ENCODE measurements around the gene MICU2.
A peak's percentile ranks its signal among the peaks of the same experiment; 100 is the strongest.

MICU2 gene

DNA sequence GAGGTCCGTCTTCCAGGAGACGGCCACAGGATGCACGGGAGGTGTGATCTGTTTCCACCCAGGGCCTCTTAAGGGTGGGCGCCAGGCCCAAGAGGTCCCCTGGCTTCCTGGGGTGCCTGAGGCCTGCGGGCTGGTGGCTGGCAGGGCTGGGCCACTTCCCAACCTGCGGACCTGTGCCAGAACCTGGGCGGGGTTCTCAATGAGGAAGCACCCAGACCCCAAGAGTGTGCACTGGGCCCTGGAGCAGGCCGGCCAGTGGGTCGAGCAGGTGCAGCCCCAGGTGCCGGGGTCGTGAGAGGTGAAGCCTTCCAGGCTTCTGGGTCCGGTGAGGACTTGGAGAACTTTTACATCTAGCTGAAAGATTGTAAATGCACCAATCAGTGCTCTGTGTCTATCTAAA, 6.7 kb upstream of the MICU2 start:
- no peaks in the 10 kb centered on the region; the same call in 1 of the 2 replicates for H3K27me3 ChIP-seq (ENCODE audit: insufficient read depth, low read length)
- H3K27ac ChIP-seq (ENCODE audit: low read depth, low read length, poor library complexity, severe bottlenecking), result no peak overlapping the region
- TF ChIP-seq EZH2 (IDR thresholded peaks at IDR 0.05; ENCODE audit: borderline replicate concordance, low read length), result no peak
- TF ChIP-seq, protein P1, sequence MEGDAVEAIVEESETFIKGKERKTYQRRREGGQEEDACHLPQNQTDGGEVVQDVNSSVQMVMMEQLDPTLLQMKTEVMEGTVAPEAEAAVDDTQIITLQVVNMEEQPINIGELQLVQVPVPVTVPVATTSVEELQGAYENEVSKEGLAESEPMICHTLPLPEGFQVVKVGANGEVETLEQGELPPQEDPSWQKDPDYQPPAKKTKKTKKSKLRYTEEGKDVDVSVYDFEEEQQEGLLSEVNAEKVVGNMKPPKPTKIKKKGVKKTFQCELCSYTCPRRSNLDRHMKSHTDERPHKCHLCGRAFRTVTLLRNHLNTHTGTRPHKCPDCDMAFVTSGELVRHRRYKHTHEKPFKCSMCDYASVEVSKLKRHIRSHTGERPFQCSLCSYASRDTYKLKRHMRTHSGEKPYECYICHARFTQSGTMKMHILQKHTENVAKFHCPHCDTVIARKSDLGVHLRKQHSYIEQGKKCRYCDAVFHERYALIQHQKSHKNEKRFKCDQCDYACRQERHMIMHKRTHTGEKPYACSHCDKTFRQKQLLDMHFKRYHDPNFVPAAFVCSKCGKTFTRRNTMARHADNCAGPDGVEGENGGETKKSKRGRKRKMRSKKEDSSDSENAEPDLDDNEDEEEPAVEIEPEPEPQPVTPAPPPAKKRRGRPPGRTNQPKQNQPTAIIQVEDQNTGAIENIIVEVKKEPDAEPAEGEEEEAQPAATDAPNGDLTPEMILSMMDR (IDR thresholded peaks at IDR 0.05; ENCODE audit: low read length), result no peak
- H3K4me2 ChIP-seq (ENCODE audit: low read length), result no peak overlapping the region
- no peaks in the 10 kb centered on the region for H3F3A ChIP-seq (ENCODE audit: insufficient read depth, low read length)
- H3K4me3 ChIP-seq (ENCODE audit: low read depth, low read length, poor library complexity, severe bottlenecking), result no peak overlapping the region
- H3K9me2 ChIP-seq (ENCODE audit: low read depth, low read length), result no peaks in the 10 kb centered on the region
- no peaks in the 10 kb centered on the region for H3K36me3 ChIP-seq (ENCODE audit: insufficient read depth, low read length)
- no peak overlapping the region for H3K9ac ChIP-seq (ENCODE audit: low read length)
- no peaks in the 10 kb centered on the region for H3K79me2 ChIP-seq (ENCODE audit: insufficient read depth, low read length)
- no peaks in the 10 kb centered on the region for H3K9me3 ChIP-seq (ENCODE audit: low read length)
- H3K4me1 ChIP-seq (ENCODE audit: insufficient read depth, low read length, severe bottlenecking), result no peaks in the 10 kb centered on the region
- H4K20me1 ChIP-seq (ENCODE audit: insufficient read depth, low read length), result no peaks in the 10 kb centered on the region
- no peak overlapping the region for H2AFZ ChIP-seq (ENCODE audit: low read length)

DNA sequence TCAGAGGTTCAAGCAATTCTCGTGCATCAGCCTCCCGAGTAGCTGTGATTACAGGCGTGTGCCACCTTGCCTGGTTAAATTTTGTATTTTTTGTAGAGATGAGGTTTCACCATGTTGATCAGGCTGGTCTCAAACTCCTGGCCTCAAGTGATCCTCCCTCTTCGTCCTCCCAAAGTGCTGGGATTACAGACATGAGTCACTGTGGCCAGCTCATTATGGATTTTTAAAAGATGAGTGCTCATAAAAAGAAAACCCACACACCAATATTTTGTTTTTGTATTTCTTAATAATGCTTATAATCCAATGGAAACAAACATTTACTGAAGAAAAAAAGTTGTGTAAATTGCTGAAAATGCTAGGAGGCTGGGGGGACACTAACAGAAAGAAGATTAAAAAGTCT, 5.0 kb upstream of the MICU2 start:
- TF ChIP-seq EZH2 (IDR thresholded peaks at IDR 0.05; ENCODE audit: borderline replicate concordance, low read length), result no peak
- TF ChIP-seq, protein P1 (IDR thresholded peaks at IDR 0.05; ENCODE audit: low read length), result no peak
- no peaks in the 10 kb centered on the region; the same call in 1 of the 2 replicates for H3K27me3 ChIP-seq (ENCODE audit: insufficient read depth, low read length)

DNA sequence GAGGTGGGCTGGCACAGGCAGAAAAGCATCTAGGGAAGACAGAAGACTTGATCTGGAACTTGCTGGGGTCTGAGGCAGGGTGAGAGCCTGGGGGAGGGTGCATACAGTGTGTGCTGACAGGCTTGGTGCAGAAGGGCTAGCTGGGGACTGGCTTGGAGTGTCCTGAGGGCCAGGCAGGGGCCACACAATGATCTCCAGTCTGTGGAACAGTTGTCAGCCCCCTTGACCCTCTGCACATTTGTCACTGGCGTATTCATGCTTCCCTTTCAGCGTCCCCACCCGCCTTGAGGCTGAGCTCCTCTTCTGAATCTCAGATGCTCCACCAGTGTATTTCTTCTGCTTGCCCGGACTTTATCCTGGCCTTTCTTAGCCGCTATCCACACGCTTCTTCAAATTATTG, 2.8 kb upstream of the MICU2 start:
- Histone ChIP-seq H3K79me2 (ENCODE audit: insufficient read depth, low read length) (peaks cover 5% of the 10 kb centered on the region; the same call in 1 of the 2 replicates), H3K27me3 (ENCODE audit: insufficient read depth, low read length) (no peaks in the 10 kb centered on the region; the same call in 1 of the 2 replicates), H3K9me3 (ENCODE audit: low read length) (no peaks in the 10 kb centered on the region), H3K4me3 (ENCODE audit: low read depth, low read length, poor library complexity, severe bottlenecking) (no peak overlapping the region), H4K20me1 (ENCODE audit: insufficient read depth, low read length) (no peaks in the 10 kb centered on the region), H3K4me1 (ENCODE audit: insufficient read depth, low read length, severe bottlenecking) (peaks cover 6% of the 10 kb centered on the region), H3K9me2 (ENCODE audit: low read depth, low read length) (no peaks in the 10 kb centered on the region), H3K4me2 (ENCODE audit: low read length) (no peak overlapping the region), H3K9ac (ENCODE audit: low read length) (no peak overlapping the region), H3K36me3 (ENCODE audit: insufficient read depth, low read length) (no peaks in the 10 kb centered on the region), H3F3A (ENCODE audit: insufficient read depth, low read length) (no peaks in the 10 kb centered on the region), H2AFZ (ENCODE audit: low read length) (0 out of 2 replicates have a peak overlapping the region, but pooled peaks have one; percentile 38), H3K27ac (ENCODE audit: low read depth, low read length, poor library complexity, severe bottlenecking) (no peak overlapping the region)
- TF ChIP-seq EZH2 (IDR thresholded peaks at IDR 0.05; ENCODE audit: borderline replicate concordance, low read length), result no peak
- TF ChIP-seq, protein P1 (IDR thresholded peaks at IDR 0.05; ENCODE audit: low read length), result no peak

More for the DNA sequence above, 5.0 kb upstream of the MICU2 start:
- Histone ChIP-seq H2AFZ (ENCODE audit: low read length) (no peak overlapping the region), H4K20me1 (ENCODE audit: insufficient read depth, low read length) (no peaks in the 10 kb centered on the region), H3K9ac (ENCODE audit: low read length) (no peak overlapping the region), H3K36me3 (ENCODE audit: insufficient read depth, low read length) (no peaks in the 10 kb centered on the region), H3K4me3 (ENCODE audit: low read depth, low read length, poor library complexity, severe bottlenecking) (no peak overlapping the region), H3K79me2 (ENCODE audit: insufficient read depth, low read length) (no peaks in the 10 kb centered on the region), H3F3A (ENCODE audit: insufficient read depth, low read length) (no peaks in the 10 kb centered on the region), H3K4me2 (ENCODE audit: low read length) (no peak overlapping the region), H3K9me2 (ENCODE audit: low read depth, low read length) (no peaks in the 10 kb centered on the region), H3K9me3 (ENCODE audit: low read length) (no peaks in the 10 kb centered on the region), H3K27ac (ENCODE audit: low read depth, low read length, poor library complexity, severe bottlenecking) (no peak overlapping the region), H3K4me1 (ENCODE audit: insufficient read depth, low read length, severe bottlenecking) (peaks cover 6% of the 10 kb centered on the region)
